ENCODE data around the gene POGZ.

Gene POGZ, protein sequence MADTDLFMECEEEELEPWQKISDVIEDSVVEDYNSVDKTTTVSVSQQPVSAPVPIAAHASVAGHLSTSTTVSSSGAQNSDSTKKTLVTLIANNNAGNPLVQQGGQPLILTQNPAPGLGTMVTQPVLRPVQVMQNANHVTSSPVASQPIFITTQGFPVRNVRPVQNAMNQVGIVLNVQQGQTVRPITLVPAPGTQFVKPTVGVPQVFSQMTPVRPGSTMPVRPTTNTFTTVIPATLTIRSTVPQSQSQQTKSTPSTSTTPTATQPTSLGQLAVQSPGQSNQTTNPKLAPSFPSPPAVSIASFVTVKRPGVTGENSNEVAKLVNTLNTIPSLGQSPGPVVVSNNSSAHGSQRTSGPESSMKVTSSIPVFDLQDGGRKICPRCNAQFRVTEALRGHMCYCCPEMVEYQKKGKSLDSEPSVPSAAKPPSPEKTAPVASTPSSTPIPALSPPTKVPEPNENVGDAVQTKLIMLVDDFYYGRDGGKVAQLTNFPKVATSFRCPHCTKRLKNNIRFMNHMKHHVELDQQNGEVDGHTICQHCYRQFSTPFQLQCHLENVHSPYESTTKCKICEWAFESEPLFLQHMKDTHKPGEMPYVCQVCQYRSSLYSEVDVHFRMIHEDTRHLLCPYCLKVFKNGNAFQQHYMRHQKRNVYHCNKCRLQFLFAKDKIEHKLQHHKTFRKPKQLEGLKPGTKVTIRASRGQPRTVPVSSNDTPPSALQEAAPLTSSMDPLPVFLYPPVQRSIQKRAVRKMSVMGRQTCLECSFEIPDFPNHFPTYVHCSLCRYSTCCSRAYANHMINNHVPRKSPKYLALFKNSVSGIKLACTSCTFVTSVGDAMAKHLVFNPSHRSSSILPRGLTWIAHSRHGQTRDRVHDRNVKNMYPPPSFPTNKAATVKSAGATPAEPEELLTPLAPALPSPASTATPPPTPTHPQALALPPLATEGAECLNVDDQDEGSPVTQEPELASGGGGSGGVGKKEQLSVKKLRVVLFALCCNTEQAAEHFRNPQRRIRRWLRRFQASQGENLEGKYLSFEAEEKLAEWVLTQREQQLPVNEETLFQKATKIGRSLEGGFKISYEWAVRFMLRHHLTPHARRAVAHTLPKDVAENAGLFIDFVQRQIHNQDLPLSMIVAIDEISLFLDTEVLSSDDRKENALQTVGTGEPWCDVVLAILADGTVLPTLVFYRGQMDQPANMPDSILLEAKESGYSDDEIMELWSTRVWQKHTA (N-terminal part only)

GRCh38 chr1:151459331-151460046 lies at the start of gene POGZ:
POGZ (minus strand) TSS chr1:151459494; CDS start chr1:151442204, 17,290 bp downstream.
- peak; percentile 96 for DNase-seq (ENCODE audit: low spot score)

GRCh38 chr1:151508833-151509232 lies 49.5 kb upstream of the POGZ start:
- DNase-seq (ENCODE audit: low spot score): no peak

DNA sequence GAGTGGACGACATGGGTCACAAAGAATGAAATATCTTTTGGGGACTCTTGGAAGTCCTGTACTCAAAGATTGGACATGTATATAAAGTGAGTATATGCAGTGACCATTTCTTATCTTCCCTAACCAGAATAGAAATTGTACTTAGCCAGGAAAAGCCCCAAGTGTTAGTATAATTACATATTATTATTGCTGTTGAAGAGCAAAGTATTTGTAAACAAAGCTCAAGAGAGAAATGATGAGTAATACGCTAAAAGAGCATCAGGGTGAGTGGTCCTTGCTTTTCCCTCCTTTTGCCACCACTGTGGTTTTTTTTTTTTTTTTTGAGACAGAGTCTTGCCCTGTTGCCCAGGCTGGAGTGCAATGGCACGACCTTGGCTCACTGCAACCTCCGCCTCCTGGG lies 45.5 kb upstream of the POGZ start:
- DNase-seq (ENCODE audit: low spot score): no peak

DNA sequence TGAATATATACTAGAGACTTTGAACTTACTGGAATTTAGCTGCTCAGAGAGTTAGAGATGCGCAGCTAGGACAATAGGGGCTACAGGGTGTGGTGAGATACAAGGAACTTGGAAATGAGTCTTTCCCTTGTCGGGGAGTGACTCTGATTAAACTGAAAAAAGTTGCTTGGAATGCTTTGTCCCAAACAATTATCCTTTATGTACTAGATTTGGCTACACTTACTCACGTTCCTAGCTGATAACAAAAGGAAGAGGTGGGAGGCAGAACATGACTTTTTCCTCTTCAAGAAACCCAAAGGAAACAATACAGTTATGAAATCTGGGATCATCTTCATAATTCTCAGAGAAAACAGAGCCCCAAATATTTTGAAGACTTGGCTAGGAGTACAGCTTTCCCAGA lies 45.0 kb upstream of the POGZ start:
- no peak for DNase-seq (ENCODE audit: low spot score)

DNA sequence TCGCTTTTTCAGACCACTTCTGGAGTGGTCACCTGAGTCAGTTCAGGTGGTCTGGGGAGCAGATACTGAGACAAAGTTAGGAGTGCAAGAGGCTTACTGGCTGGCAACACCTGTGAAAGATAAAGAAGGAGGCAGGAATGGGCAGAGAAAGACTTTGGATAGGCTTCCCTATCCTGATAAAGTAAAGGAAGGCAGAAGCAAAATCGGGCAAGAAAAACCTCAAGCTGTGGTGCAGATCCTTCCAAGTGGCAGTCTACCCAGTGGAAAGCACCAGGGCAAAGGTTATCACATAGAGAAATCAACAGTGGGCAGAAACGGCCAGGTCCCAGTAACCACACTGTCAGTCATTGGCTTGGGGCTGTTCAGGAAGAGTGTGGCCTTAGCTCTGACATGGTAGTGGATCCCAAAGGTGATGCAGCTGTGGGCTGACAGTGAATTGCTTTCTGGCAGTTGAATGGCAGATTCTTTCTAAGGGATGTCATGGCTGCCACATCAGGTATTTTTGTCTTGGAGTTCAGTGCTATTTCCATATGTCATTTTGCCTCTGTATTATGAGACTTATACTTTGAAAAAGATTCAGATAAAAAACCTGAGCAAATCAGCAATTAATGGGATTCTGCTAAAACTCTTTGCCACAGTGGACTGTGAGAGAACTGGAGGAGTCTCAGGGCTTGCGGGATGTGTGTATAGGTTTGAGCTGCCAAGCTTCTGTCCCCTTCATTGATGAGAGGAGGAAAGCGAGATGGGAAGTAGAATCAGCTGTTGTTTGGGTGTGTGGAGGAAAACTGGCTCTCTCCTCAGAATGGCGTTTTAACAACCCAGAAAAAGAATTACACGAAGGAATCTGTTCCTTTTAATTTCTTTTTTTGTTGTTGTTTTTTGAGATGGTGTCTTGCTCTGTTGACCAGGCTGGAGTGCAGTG lies 43.8 kb upstream of the POGZ start:
- DNase-seq (ENCODE audit: low spot score): no peak

DNA sequence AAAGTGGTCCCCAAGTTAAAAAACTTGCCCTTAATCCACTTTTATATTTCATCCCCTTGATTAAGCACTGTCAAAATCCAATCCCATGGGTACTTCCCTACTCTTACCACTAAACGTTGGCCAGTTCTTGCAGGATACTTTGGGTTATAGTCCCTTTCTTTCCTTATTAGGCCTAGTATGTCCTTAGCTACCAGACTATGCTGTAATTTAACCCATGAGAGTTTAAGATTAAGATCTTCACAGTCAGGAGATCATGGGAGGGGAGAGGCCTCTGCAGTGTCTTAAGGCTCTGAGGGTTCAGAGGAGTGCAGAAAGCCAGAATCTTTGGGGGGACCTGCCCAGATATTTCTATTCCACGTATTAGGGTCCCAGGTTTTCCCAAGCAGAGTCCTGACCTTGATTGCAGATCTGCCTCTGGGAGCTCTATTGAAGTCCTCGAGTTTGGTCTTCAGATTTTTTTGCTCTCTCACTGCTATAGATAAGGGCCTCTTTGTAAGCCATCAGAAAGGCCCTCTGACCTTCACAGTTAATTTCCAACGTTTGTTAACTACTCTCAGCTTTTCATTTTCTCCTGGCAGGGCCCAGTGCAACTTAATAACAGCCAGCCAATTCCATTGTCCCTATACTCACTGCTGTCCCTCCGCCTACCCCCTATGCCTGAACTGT lies 42.9 kb upstream of the POGZ start:
- no peak for DNase-seq (ENCODE audit: low spot score)

GRCh38 chr1:151501474-151501873 lies 42.2 kb upstream of the POGZ start:
- no peak for DNase-seq (ENCODE audit: low spot score)

DNA sequence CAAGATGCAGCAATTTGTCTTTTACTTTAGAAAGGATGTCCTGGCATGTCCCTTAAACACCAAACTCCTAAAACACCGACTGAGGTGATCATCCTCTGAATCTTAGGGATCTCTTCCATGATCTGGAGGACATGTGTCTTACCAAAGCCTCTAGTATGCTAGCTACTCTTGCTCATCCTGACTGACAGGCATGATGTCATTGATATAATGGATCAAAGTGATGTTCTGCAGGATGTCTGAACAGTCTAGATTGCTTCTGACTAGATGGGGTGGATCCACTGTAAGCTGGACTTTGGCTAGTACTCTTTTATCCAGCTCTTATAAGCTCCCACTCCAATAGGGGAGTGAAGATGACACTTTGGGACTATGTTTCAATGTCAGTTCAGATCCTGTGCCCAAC lies 40.6 kb upstream of the POGZ start:
- DNase-seq (ENCODE audit: low spot score): no peak

DNA sequence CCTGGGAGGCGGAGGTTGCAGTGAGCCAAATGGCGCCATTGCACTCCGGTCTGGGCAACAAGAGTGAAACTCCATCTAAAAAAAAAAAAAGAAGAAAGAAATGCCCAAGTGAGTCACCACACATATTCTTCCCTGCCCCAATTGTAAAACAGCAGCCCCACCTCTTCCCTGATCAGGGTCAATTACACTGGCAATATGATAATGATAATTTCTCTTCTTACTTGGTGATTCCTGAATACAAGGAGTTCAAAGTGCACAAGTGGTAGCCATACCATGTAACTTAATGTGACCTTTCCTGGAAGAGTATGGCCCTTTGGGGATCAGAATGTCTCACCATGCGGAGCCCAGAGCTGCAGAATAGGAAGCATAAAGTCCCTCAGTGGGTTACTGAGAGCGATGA lies 40.1 kb upstream of the POGZ start:
- no peak for DNase-seq (ENCODE audit: low spot score)

DNA sequence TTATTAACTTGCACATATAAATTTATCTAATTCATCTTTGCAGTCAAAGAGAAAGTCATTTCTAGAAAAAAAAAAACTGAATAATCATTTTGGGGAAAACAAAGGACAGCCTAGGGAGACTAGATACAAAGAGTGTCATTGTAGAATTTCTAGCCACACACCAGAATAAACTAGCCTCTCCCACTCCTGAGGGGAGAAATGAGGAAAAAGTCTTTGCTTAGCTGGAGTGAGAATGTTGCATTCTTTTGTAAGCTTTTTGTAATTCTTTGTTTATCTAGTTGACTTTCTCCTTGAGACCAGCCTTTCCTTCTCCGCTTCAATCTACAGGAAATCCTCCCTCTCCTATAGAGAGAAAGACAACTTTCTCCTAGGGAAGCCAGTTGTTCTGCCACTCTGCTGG lies 36.0 kb upstream of the POGZ start:
- DNase-seq (ENCODE audit: low spot score): no peak

GRCh38 chr1:151494741-151495281 lies 35.5 kb upstream of the POGZ start:
- DNase-seq (ENCODE audit: low spot score): no peak

- no peak for DNase-seq (ENCODE audit: low spot score)
Measured at GRCh38 chr1:151493042-151493441, 33.7 kb upstream of the POGZ start.

DNA sequence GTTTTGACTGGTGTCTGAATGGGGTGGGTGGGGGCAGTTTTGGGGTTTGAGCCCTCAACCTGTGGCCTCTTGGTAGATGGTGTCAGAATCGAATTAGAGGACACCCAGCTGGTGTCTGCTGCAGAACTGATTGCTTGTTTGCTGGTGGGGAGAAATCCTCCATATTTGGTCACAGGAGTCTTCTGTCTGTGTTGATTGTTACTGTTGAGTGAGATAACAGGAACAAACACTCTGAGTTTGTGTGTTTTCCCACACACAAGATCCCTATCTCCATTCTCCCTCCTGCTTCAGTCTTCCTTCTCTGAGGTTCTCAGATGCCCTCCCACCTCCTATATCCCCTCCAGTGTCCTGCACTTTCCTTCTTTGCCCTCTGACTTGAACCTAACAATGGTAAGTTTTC lies 32.8 kb upstream of the POGZ start:
- DNase-seq (ENCODE audit: low spot score): no peak

DNA sequence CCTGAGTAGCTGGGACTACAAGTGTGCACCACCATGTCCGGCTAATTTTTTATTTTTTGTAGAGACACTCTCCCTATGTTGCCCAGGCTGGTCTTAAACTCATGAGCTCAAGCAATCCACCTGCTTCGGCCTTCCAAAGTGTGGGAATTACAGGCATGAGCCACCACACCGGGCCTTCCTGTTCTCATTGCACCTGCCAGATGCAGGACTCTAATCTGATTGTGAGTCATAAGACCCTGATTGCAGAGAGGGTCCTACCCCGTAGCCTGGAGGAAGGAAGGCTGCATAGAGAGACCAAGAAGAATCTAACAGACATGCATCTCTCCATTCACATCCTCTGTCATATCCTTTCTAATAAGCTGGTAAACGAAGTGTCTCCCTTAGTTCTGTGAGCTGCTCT lies 32.3 kb upstream of the POGZ start:
- no peak for DNase-seq (ENCODE audit: low spot score)

- DNase-seq (ENCODE audit: low spot score): no peak
Measured at GRCh38 chr1:151486557-151486956, 27.3 kb upstream of the POGZ start.

- DNase-seq (ENCODE audit: low spot score): peak; percentile 29
Measured at GRCh38 chr1:151485685-151486255, 26.5 kb upstream of the POGZ start.

DNA sequence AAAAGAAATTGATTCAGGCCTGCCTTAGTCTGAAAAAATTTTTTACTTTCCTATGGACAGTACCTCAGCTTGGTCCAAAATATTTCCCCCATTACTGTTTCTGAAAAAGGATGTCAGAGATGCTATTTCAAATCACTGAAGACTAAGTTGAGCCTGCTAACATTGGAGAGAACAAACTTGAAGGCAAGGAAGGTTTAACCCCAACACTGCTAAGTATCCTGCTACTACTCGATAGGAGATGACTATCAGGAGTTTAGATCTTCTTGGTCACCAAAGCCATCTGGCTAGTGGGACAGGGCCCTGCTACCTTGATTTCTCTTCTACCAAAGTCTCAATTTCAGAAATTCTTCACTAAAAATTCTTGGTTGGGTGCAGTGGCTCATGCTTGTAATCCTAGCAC lies 22.7 kb upstream of the POGZ start:
- no peak for DNase-seq (ENCODE audit: low spot score)

DNA sequence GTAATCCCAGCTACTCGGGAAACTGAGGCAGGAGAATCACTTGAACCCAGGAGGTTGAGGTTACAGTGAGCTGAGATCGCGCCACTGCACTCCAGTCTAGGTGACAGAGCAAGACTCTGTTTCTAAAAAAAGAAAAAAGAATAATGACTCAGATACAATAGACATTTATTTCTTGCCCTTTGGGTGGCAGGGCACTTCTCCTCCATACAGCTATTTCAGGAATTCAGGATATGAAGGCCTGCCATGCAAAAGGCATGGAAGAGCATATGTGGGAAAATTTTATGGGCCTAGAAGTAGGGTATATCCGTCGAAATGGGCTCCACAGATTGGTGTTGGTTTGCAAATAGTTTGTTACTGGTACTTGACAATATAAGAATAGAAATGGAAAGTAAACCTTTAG lies 20.2 kb upstream of the POGZ start:
- no peak for DNase-seq (ENCODE audit: low spot score)

GRCh38 chr1:151478923-151479322 lies 19.6 kb upstream of the POGZ start:
- no peak for DNase-seq (ENCODE audit: low spot score)

All from cerebellar cortex (tissue), 1 donor.